MCF 10A (cell line): ENCODE results near the gene KLHL7. TPM values are rescaled to one million over a fixed set of nuclear protein-coding genes. Genes with fewer than 3 reads are reported as not detected.

Source experiments
- BruUV-seq: library from RNA; stranded (reverse); fragments of 400-500 nt; replicated peaks from 2 replicates; lab custom pipeline; 2021; lab: Mats Ljungman, UMichigan
- CTCF ChIA-PET: fragments of 300-600 bp; sonication (Branson Sonifier 250); formaldehyde crosslinking; extraction: SDS; loops from one replicate; lab custom pipeline; 2021; ENCODE audit warnings: antibody characterized with exemption, inconsistent platforms; lab: Yijun Ruan, JAX
- POLR2A ChIA-PET: fragments of 300-600, 350-650 bp; sonication (Branson Sonifier 250); formaldehyde crosslinking; extraction: SDS; loops from one replicate; lab custom pipeline; 2020; ENCODE audit warnings: antibody characterized with exemption, inconsistent platforms; lab: Yijun Ruan, JAX
- DNase-seq: peaks from one replicate; pipeline ENCODE4 v3.0.0-alpha.2; 2018; ENCODE audit not compliant: unreplicated experiment
- H3K27ac Mint-ChIP-seq: one replicate; pipeline ENCODE4 v1.8.0; 2022; ENCODE audit warnings: mild to moderate bottlenecking, low read depth, mixed read lengths; ENCODE audit not compliant: unreplicated experiment
- H3K27me3 Mint-ChIP-seq: one replicate; pipeline ENCODE4 v1.8.0; 2022; ENCODE audit warnings: mixed read lengths; ENCODE audit not compliant: insufficient read depth, unreplicated experiment
- H3K36me3 Mint-ChIP-seq: one replicate; pipeline ENCODE4 v1.8.0; 2022; ENCODE audit warnings: mild to moderate bottlenecking, moderate library complexity, mixed read lengths; ENCODE audit not compliant: insufficient read depth, unreplicated experiment
- H3K4me1 Mint-ChIP-seq: one replicate; pipeline ENCODE4 v1.8.0; 2022; ENCODE audit warnings: mixed read lengths; ENCODE audit not compliant: insufficient read depth, unreplicated experiment
- H3K4me3 Mint-ChIP-seq: one replicate; pipeline ENCODE4 v1.8.0; 2022; ENCODE audit warnings: mild to moderate bottlenecking, moderate library complexity, mixed read lengths; ENCODE audit not compliant: unreplicated experiment
- H3K9me3 Mint-ChIP-seq: one replicate; pipeline ENCODE4 v1.8.0; 2022; ENCODE audit warnings: mixed read lengths; ENCODE audit not compliant: unreplicated experiment
- intact Hi-C: fragments of 100-400 bp; cut with micrococcal nuclease; formaldehyde crosslinking; loops from 2 replicates; pipeline ENCODE4 v1.14.1; 2022
- total RNA-seq: library from RNA; stranded (reverse); gene quantifications from 2 replicates; pipeline ENCODE4 v1.2.3, GENCODE V29; 2022
- TF ChIP-seq, protein P1 (sequence below): fragments of 200-600 bp; IDR thresholded peaks from one replicate; pipeline ENCODE4 v1.8.0; 2022; ENCODE audit warnings: antibody characterized with exemption, mild to moderate bottlenecking; ENCODE audit not compliant: unreplicated experiment

Gene KLHL7
- total RNA-seq, 1 experiment from 2014 or later = 19.1 TPM

DNA sequence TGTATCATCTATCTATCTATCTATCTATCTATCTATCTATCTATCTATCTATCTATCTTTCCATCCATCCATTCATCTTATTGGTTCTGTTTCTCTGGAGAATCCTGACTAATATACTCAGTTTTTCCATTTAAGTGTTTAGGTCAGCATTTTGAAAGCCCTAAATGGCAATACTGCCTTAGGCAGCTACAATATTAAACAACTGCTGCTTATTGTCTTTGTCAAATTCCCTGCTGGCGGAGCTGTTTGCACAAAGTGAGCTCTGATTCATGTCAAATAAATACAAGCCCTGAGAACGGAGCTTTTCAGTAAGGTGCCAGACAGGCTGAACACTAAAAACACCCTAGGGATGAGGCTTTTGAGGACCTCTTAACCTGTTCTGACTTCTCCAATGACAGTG is 7.1 kb upstream of the KLHL7 start:
- intact Hi-C loops = no loop called here
- ChIA-PET POLR2A (interaction anchor here (0.6 kb wide), 1 partner anchor 48 kb away, joined by 6 read pairs; no protein-coding TSS in a partner anchor), CTCF (interaction anchor here (0.6 to 1.7 kb wide), 7 partner anchors 9 to 103 kb away, joined by 3 to 7 read pairs (median 3); no protein-coding TSS in a partner anchor)
- BruUV-seq = no TSS peak
- H3K4me1 Mint-ChIP-seq = no peaks in the 10 kb centered on the region
- H3K36me3 Mint-ChIP-seq = no peaks in the 10 kb centered on the region
- no peaks in the 10 kb centered on the region for H3K27me3 Mint-ChIP-seq
- H3K27ac Mint-ChIP-seq = no peak overlapping the region
- H3K9me3 Mint-ChIP-seq = no peaks in the 10 kb centered on the region
- H3K4me3 Mint-ChIP-seq = no peak overlapping the region
- TF ChIP-seq, protein P1, sequence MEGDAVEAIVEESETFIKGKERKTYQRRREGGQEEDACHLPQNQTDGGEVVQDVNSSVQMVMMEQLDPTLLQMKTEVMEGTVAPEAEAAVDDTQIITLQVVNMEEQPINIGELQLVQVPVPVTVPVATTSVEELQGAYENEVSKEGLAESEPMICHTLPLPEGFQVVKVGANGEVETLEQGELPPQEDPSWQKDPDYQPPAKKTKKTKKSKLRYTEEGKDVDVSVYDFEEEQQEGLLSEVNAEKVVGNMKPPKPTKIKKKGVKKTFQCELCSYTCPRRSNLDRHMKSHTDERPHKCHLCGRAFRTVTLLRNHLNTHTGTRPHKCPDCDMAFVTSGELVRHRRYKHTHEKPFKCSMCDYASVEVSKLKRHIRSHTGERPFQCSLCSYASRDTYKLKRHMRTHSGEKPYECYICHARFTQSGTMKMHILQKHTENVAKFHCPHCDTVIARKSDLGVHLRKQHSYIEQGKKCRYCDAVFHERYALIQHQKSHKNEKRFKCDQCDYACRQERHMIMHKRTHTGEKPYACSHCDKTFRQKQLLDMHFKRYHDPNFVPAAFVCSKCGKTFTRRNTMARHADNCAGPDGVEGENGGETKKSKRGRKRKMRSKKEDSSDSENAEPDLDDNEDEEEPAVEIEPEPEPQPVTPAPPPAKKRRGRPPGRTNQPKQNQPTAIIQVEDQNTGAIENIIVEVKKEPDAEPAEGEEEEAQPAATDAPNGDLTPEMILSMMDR = no peak
- no peak for DNase-seq

GRCh38 chr7:23100697-23101096 is 4.9 kb upstream of the KLHL7 start:
- no peak for DNase-seq
- intact Hi-C loops = no loop called here
- TF ChIP-seq, protein P1 = no peak
- CTCF ChIA-PET = interaction anchor here (1.0 to 1.6 kb wide), 2 partner anchors 15 to 540 kb away, joined by 4 to 7 read pairs; no protein-coding TSS in a partner anchor
- Mint-ChIP-seq H3K27ac (no peak overlapping the region), H3K4me1 (no peaks in the 10 kb centered on the region), H3K4me3 (no peak overlapping the region), H3K27me3 (no peaks in the 10 kb centered on the region), H3K36me3 (no peaks in the 10 kb centered on the region), H3K9me3 (no peaks in the 10 kb centered on the region)
- no TSS peak for BruUV-seq
- POLR2A ChIA-PET = interaction anchor here (1.6 kb wide), 1 partner anchor 81 kb away, joined by 3 read pairs; the partner anchor contains the start of gene NUP42

DNA sequence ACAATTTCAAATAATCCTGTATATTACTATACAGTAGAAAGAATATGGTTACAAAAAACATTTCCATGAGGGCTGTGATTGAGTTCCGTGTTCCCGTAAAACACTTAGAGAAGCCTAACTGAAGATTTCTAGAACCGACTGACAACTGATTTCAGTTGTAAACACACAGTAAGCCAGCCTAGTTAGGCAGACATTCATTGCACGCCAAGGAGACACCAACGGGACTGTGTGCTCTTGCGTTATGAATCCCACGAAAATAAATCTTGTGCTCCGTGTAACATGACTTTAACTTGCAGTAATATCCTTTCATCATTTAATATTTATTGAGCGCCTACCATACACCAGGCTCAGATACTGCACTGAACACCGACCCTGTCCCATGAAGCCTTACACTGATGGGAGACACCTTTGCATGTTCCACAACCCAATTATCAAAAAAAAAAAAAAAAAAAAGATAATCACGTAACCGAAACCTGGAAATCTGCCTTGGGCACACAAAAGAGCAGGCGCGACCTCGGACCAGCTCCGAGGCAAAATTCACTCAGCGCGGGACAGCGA is 420 bp upstream of the KLHL7 start:
- TF ChIP-seq, protein P1 = no peak
- Mint-ChIP-seq H3K27me3 (no peaks in the 10 kb centered on the region), H3K27ac (peak overlapping the region; percentile 96), H3K36me3 (no peaks in the 10 kb centered on the region), H3K4me1 (peaks cover 34% of the 10 kb centered on the region), H3K4me3 (peak overlapping the region; percentile 94), H3K9me3 (no peaks in the 10 kb centered on the region)
- CTCF ChIA-PET = interaction anchor here (0.7 to 2.0 kb wide), 8 partner anchors 18 to 546 kb away, joined by 3 to 14 read pairs (median 6); no protein-coding TSS in a partner anchor
- intact Hi-C loops = loop anchor here (1.0 kb wide), 1 partner anchor 77 kb away; the partner anchor contains the start of gene NUP42
- TSS peak; percentile 73 for BruUV-seq
- no peak for DNase-seq
- POLR2A ChIA-PET = interaction anchor here (0.7 to 4.6 kb wide), 24 partner anchors 8 to 492 kb away, joined by 3 to 99 read pairs (median 6); partner anchors contain the start of genes CCDC126, NUP42 and TOMM7

GRCh38 chr7:23106057-23106822 is 655 bp downstream of the KLHL7 start:
- Mint-ChIP-seq H3K9me3 (no peaks in the 10 kb centered on the region), H3K4me1 (peaks cover 34% of the 10 kb centered on the region), H3K27me3 (no peaks in the 10 kb centered on the region), H3K27ac (peak overlapping the region; percentile 96), H3K4me3 (peak overlapping the region; percentile 94), H3K36me3 (no peaks in the 10 kb centered on the region)
- ChIA-PET POLR2A (interaction anchor here (0.6 to 4.6 kb wide), 36 partner anchors 10 to 1160 kb away, joined by 3 to 99 read pairs (median 5); partner anchors contain the start of genes CDCA7L, NUP42 and TOMM7), CTCF (interaction anchor here (0.6 to 2.0 kb wide), 15 partner anchors 10 to 547 kb away, joined by 3 to 14 read pairs (median 4); no protein-coding TSS in a partner anchor)
- TF ChIP-seq, protein P1 = peak; percentile 10
- DNase-seq = peak; percentile 61
- BruUV-seq = no TSS peak
- intact Hi-C loops = no loop called here
